HEK293 (cell line): ENCODE measurements around the gene FTL.

ENCODE experiments used
- RBAK ChIP-seq: fragments of 450-650 bp; formaldehyde crosslinking; IDR thresholded peaks from 2 replicates; pipeline ENCODE4 v1.5.1; 2016; ENCODE audit warnings: missing biosample characterization, missing genetic modification characterization
- REPIN1 ChIP-seq: fragments of 450-650 bp; formaldehyde crosslinking; IDR thresholded peaks from 2 replicates; pipeline ENCODE4 v1.5.1; 2017; ENCODE audit warnings: missing biosample characterization, missing genetic modification characterization, low read depth
- ZNF184 ChIP-seq: fragments of 450-650 bp; IDR thresholded peaks from 2 replicates; pipeline ENCODE4 v1.5.1; 2018; ENCODE audit warnings: missing biosample characterization, mild to moderate bottlenecking, missing genetic modification characterization
- ZNF221 ChIP-seq: fragments of 450-650 bp; formaldehyde crosslinking; IDR thresholded peaks from 2 replicates; pipeline ENCODE4 v1.5.1; 2017; ENCODE audit warnings: missing biosample characterization, missing genetic modification characterization, borderline replicate concordance
- TF ChIP-seq, protein P1 (sequence below): fragments of 450-650 bp; formaldehyde crosslinking; IDR thresholded peaks from 2 replicates; pipeline ENCODE4 v1.5.1; 2016; ENCODE audit warnings: missing biosample characterization, missing genetic modification characterization
- TF ChIP-seq, protein P2 (sequence below): fragments of 450-650 bp; formaldehyde crosslinking; IDR thresholded peaks from 2 replicates; pipeline ENCODE4 v1.5.0; 2017; ENCODE audit warnings: missing biosample characterization, missing genetic modification characterization, borderline replicate concordance

DNA sequence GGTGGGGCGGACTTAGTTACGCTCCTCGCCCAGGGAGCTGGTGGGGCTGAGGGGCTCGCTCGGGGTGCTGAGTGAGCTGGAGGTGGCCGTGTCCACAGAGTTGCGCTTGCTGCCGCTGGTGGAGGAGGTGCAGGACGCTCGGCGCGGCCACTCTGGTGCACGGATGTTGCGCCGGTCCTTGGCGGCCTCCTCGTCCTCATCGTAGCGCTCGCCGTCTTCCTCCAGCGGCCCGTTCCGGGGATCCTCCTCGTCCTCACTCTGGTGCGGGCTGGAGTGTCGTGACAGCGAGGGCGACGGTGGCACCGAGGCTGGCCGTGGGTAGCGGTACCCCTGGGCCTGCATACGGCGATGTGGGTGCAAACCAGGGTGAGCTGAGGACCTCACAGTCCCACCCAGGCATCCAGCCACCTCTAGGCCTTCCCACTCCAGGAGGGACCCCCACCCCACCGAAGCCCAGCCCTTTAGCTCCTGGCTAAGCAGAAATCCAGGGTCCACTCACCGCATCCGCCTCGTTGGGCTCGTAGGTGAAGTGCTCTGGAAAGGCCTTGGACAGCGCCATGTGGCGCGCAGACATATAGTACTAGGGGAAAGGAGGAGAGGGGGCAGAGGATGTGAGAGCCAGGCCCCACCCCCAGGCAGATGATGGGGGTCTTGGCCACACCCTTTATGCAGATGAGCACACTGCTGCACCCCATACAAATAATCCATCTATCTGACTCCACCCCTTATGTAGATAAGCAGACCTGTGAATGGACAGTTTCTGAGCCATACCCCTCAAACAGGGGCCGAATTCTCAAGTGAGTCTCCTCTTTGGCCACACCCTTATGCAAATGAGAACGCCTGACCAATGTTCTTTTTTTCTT lies 4.4 kb downstream of the FTL start:
- TF ChIP-seq REPIN1 (tag by site-specific recombination) (no peak), ZNF184 (tag by site-specific recombination) (no peak), ZNF221 (no peak), RBAK (tag by site-specific recombination) (no peak)
- TF ChIP-seq, protein P1, sequence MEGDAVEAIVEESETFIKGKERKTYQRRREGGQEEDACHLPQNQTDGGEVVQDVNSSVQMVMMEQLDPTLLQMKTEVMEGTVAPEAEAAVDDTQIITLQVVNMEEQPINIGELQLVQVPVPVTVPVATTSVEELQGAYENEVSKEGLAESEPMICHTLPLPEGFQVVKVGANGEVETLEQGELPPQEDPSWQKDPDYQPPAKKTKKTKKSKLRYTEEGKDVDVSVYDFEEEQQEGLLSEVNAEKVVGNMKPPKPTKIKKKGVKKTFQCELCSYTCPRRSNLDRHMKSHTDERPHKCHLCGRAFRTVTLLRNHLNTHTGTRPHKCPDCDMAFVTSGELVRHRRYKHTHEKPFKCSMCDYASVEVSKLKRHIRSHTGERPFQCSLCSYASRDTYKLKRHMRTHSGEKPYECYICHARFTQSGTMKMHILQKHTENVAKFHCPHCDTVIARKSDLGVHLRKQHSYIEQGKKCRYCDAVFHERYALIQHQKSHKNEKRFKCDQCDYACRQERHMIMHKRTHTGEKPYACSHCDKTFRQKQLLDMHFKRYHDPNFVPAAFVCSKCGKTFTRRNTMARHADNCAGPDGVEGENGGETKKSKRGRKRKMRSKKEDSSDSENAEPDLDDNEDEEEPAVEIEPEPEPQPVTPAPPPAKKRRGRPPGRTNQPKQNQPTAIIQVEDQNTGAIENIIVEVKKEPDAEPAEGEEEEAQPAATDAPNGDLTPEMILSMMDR (tag by site-specific recombination): no peak
- TF ChIP-seq, protein P2, sequence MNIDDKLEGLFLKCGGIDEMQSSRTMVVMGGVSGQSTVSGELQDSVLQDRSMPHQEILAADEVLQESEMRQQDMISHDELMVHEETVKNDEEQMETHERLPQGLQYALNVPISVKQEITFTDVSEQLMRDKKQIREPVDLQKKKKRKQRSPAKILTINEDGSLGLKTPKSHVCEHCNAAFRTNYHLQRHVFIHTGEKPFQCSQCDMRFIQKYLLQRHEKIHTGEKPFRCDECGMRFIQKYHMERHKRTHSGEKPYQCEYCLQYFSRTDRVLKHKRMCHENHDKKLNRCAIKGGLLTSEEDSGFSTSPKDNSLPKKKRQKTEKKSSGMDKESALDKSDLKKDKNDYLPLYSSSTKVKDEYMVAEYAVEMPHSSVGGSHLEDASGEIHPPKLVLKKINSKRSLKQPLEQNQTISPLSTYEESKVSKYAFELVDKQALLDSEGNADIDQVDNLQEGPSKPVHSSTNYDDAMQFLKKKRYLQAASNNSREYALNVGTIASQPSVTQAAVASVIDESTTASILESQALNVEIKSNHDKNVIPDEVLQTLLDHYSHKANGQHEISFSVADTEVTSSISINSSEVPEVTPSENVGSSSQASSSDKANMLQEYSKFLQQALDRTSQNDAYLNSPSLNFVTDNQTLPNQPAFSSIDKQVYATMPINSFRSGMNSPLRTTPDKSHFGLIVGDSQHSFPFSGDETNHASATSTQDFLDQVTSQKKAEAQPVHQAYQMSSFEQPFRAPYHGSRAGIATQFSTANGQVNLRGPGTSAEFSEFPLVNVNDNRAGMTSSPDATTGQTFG (tag by site-specific recombination): no peak
